IPS-11a (cell line): ENCODE data around the gene ARFGEF2.
A peak's percentile ranks its signal among the peaks of the same experiment; 100 is the strongest.
"Not testable (repeated sequence)": the region's sequence is repeated elsewhere in the genome, so short reads cannot be mapped to it uniquely, and the experiment has no call there.

Experiments
- H3K4me3 ChIP-seq: one replicate; pipeline ENCODE4 v1.5.1; 2013; ENCODE audit warnings: low read depth, low read length, control low read depth

Gene ARFGEF2

GRCh38 chr20:49046087-49046900 is 124.8 kb downstream of the ARFGEF2 start, which contains the start of gene CSE1L:
CSE1L (plus strand) TSS chr20:49046312; CDS start chr20:49058464, 12,152 bp downstream.
- H3K4me3 ChIP-seq = peak within 1 kb of the TSS; percentile 89

DNA sequence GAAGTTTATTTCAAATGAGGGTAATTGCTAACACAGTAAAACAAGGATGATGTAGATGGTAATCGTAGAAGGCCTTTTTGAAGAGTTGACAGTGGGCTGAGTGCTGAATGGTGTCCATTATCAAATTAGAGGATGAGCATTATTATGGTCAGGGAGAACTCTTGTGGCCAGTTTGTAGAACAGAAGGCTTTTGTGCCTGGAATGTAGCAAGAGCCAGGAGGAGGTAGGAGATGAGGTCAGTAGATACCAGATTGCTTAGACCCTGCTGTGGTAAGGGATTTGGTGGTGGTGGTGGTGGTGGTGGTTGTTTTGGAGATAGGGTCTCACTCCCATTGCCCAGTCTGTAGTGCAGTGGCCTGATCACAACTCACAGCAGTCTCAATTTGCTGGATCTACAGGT is 130.8 kb downstream of the ARFGEF2 start:
- H3K4me3 ChIP-seq = no peak overlapping the region

- H3K4me3 ChIP-seq = no peak overlapping the region
Observed at GRCh38 chr20:49054056-49054643, 132.6 kb downstream of the ARFGEF2 start.

DNA sequence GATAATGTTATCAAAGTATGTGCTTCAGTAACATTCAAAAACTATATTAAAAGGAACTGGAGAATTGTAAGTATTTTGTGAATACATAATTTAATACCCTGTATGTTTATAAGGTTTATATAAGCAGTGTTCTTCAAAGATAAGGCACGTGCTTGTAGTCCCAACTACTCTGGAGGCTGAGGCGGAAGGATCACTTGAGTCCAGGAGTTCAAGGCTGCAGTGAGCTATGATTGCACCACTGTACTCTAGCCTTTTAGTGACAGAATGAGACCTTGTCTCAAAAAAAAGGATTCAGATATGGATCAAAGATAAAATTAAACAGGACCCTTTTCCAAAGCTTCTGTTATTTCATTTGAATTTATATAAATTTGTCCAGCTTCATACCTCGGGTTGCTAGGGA is 141.8 kb downstream of the ARFGEF2 start:
- no peak overlapping the region for H3K4me3 ChIP-seq

- H3K4me3 ChIP-seq = no peak overlapping the region
Observed at GRCh38 chr20:49074521-49074920, 153.0 kb downstream of the ARFGEF2 start.

GRCh38 chr20:49078310-49078709 is 156.8 kb downstream of the ARFGEF2 start:
- H3K4me3 ChIP-seq = no peak overlapping the region

DNA sequence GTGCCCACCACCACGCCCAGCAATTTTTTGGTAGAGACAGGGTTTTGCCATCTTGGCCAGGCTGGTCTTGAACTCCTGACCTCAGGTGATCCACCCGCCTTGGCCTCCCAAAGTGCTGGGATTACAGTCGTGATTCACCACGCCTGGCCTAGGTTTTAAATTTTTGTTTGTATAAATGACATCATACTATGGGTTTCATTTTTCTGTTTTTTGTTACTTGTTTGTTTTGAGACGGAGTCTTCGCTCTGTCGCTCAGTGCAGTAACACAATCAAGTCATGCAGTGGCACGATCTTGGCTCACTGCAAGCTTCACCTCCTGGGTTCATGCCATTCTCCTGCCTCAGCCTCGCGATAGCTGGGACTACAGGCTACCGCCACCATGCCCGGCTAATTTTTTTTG is 160.8 kb downstream of the ARFGEF2 start:
- not testable (repeated sequence) for H3K4me3 ChIP-seq
